ENCODE measurements around the gene SDK1.

The SDK1 gene

GRCh38 chr7:3358991-3359390 is 57.9 kb downstream of the SDK1 start:
- H3K4me1 ChIP-seq (ENCODE audit: insufficient read depth, poor library complexity, severe bottlenecking), result no peaks in the 10 kb centered on the region
- no peak for DNase-seq (ENCODE audit: low spot score)
- TF ChIP-seq CTCF (IDR thresholded peaks at IDR 0.05; ENCODE audit: poor library complexity, severe bottlenecking), result no peak

GRCh38 chr7:3367261-3367660 is 66.2 kb downstream of the SDK1 start:
- ATAC-seq (ENCODE audit: low read depth) (no peak), DNase-seq (ENCODE audit: low spot score) (no peak)
- Histone ChIP-seq H3K36me3 (ENCODE audit: low read depth) (no peaks in the 10 kb centered on the region), H3K4me1 (ENCODE audit: insufficient read depth, poor library complexity, severe bottlenecking) (no peaks in the 10 kb centered on the region), H3K4me3 (ENCODE audit: severe bottlenecking) (no peak overlapping the region), H3K9me3 (ENCODE audit: severe bottlenecking) (peaks cover 3% of the 10 kb centered on the region), H3K27ac (ENCODE audit: poor library complexity, severe bottlenecking) (no peak overlapping the region), H3K27me3 (ENCODE audit: insufficient read depth, poor library complexity, severe bottlenecking) (peaks cover 12% of the 10 kb centered on the region)
- TF ChIP-seq CTCF (IDR thresholded peaks at IDR 0.05; ENCODE audit: poor library complexity, severe bottlenecking), result no peak

More at GRCh38 chr7:3358991-3359390, 57.9 kb downstream of the SDK1 start:
- no peak overlapping the region for H3K27ac ChIP-seq (ENCODE audit: poor library complexity, severe bottlenecking)
- no peak for ATAC-seq (ENCODE audit: low read depth)
- H3K27me3 ChIP-seq (ENCODE audit: insufficient read depth, poor library complexity, severe bottlenecking), result no peaks in the 10 kb centered on the region
- no peaks in the 10 kb centered on the region for H3K9me3 ChIP-seq (ENCODE audit: severe bottlenecking)
- H3K36me3 ChIP-seq (ENCODE audit: low read depth), result no peaks in the 10 kb centered on the region
- H3K4me3 ChIP-seq (ENCODE audit: severe bottlenecking), result no peak overlapping the region

- Histone ChIP-seq H3K27ac (ENCODE audit: poor library complexity, severe bottlenecking) (no peak overlapping the region), H3K27me3 (ENCODE audit: insufficient read depth, poor library complexity, severe bottlenecking) (peaks cover 7% of the 10 kb centered on the region), H3K9me3 (ENCODE audit: severe bottlenecking) (peaks cover 2% of the 10 kb centered on the region), H3K36me3 (ENCODE audit: low read depth) (no peaks in the 10 kb centered on the region), H3K4me1 (ENCODE audit: insufficient read depth, poor library complexity, severe bottlenecking) (no peaks in the 10 kb centered on the region), H3K4me3 (ENCODE audit: severe bottlenecking) (no peak overlapping the region)
- no peak for TF ChIP-seq CTCF (IDR thresholded peaks at IDR 0.05; ENCODE audit: poor library complexity, severe bottlenecking)
- DNase-seq (ENCODE audit: low spot score) (no peak), ATAC-seq (ENCODE audit: low read depth) (no peak)
Observed at GRCh38 chr7:3370068-3370830, 69.2 kb downstream of the SDK1 start.

GRCh38 chr7:3370921-3371320 is 69.9 kb downstream of the SDK1 start:
- Histone ChIP-seq H3K4me3 (ENCODE audit: severe bottlenecking) (no peak overlapping the region), H3K27me3 (ENCODE audit: insufficient read depth, poor library complexity, severe bottlenecking) (peaks cover 5% of the 10 kb centered on the region), H3K27ac (ENCODE audit: poor library complexity, severe bottlenecking) (no peak overlapping the region), H3K9me3 (ENCODE audit: severe bottlenecking) (no peaks in the 10 kb centered on the region), H3K36me3 (ENCODE audit: low read depth) (no peaks in the 10 kb centered on the region), H3K4me1 (ENCODE audit: insufficient read depth, poor library complexity, severe bottlenecking) (no peaks in the 10 kb centered on the region)
- no peak for DNase-seq (ENCODE audit: low spot score)
- no peak for ATAC-seq (ENCODE audit: low read depth)
- TF ChIP-seq CTCF (IDR thresholded peaks at IDR 0.05; ENCODE audit: poor library complexity, severe bottlenecking), result no peak

- no peak overlapping the region for H3K4me3 ChIP-seq (ENCODE audit: severe bottlenecking)
- no peaks in the 10 kb centered on the region for H3K4me1 ChIP-seq (ENCODE audit: insufficient read depth, poor library complexity, severe bottlenecking)
- TF ChIP-seq CTCF (IDR thresholded peaks at IDR 0.05; ENCODE audit: poor library complexity, severe bottlenecking), result no peak
- no peak overlapping the region for H3K27ac ChIP-seq (ENCODE audit: poor library complexity, severe bottlenecking)
- no peaks in the 10 kb centered on the region for H3K36me3 ChIP-seq (ENCODE audit: low read depth)
- H3K9me3 ChIP-seq (ENCODE audit: severe bottlenecking), result no peaks in the 10 kb centered on the region
- DNase-seq (ENCODE audit: low spot score), result no peak
- peaks cover 5% of the 10 kb centered on the region for H3K27me3 ChIP-seq (ENCODE audit: insufficient read depth, poor library complexity, severe bottlenecking)
- ATAC-seq (ENCODE audit: low read depth), result no peak
Observed at GRCh38 chr7:3371601-3372000, 70.5 kb downstream of the SDK1 start.

All from RWPE2 (cell line).